ENCODE results near the gene OR2T12.

DNA sequence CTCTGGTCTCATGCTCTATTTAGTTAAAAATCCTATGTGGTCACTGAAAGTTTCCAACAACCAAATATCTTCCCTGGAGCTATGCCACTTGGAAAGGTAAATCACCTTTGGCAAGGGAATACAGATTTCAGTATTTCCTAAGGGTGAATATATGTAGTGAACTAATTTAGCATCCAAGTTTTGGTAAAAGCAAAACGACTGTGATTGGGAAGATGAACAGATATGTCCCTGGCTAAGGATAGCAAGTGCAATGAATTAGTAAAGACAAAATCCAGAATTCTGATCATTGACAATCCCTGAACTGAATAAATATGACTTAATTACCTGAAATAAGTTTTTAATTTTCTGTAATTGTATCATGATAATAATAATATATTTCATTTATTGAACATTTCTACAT is 25.3 kb downstream of the OR2T12 start, which contains the start of gene OR2T33:
- TF ChIP-seq POLR2AphosphoS5 (IDR thresholded peaks at IDR 0.05; ENCODE audit: borderline replicate concordance, low read depth, low read length): no peak
- no peak for TF ChIP-seq EZH2 (IDR thresholded peaks at IDR 0.05)
